Activated CD8-positive, alpha-beta memory T cell treated with anti-CD3 and anti-CD28 coated beads, Interleukin-2, amount 50 U/mL, for 4 hours (primary cell): ENCODE data around the gene DOCK1.

Experiments
- DNase-seq: peaks from one replicate; pipeline ENCODE4 v3.0.0-alpha.2; 2020

DOCK1 gene

GRCh38 chr10:127331696-127332095 is 426.5 kb downstream of the DOCK1 start:
- no peak for DNase-seq

DNA sequence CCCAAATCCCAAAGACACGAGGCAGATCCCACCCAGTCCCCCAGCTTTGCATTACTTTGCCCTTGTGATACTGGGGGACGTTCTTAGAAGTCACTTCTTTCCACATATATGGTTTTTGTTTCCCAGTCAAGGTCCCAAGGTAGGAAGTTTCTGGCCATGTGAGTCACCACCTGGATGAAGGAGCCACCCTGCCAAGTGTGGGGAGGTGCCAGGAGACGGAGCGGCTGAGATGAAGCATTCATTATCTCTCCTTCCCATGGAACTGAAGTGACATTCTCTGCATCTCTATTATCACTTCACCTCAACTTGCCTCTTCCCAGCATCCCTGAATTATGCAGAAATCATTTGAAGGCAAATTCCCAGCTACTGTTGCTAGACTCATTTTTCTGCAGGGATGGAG is 427.4 kb downstream of the DOCK1 start:
- DNase-seq, result no peak

- no peak for DNase-seq
These were observed 432.6 kb downstream of the DOCK1 start for GRCh38 chr10:127337801-127338200.

DNA sequence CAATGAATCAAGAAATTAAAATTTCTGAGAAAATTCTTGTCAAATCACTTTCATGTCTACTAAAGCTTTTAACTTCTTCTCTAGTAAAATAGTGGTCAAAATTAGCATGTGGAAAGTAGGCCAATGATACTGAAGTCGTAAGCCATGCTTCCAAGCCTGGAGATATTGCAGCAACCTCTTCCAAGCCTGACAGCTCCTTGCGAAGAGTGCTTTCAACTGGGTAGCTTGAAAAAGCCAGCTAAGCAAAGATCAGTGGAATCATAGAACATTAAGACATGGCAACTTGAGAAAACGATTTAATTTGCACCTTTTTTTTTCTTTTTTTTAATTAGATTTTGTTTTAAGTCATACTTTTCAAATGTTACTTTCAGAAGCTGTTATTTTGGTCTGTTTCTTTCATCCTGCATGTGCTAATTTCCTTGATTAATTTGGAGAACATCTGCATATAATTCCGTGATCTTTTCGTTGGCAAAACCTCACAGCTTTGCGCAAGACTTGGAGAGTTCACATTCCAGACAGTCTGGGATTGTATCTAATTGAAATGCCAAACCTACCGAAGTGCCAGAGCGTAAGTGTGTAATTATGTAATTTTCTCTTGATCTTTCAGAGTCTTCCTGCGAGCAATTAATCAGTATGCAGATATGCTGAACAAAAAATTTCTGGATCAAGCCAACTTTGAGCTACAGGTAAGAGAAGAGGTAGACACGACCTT is 433.3 kb downstream of the DOCK1 start:
- no peak for DNase-seq

DNA sequence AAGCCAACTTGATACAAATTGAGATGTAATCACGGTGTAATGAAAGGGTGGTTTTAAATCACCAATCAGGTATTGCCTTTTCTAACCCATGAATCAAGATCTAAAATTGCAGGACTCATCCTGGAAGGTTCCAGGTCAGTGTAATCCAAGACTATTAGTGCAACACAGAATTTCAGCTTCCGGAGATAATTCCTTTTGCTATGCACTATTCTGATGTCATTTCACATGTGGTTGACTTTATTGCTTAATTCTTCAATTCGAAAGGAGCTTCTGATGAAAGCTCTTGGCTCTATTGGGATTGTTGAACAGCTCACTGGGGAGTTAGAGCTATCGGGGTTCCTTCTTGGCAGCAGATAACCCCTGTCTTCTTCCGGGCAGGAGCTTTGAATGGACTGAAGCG is 438.6 kb downstream of the DOCK1 start:
- DNase-seq, result no peak

- no peak for DNase-seq
These were observed 439.1 kb downstream of the DOCK1 start for GRCh38 chr10:127344346-127344745.

DNA sequence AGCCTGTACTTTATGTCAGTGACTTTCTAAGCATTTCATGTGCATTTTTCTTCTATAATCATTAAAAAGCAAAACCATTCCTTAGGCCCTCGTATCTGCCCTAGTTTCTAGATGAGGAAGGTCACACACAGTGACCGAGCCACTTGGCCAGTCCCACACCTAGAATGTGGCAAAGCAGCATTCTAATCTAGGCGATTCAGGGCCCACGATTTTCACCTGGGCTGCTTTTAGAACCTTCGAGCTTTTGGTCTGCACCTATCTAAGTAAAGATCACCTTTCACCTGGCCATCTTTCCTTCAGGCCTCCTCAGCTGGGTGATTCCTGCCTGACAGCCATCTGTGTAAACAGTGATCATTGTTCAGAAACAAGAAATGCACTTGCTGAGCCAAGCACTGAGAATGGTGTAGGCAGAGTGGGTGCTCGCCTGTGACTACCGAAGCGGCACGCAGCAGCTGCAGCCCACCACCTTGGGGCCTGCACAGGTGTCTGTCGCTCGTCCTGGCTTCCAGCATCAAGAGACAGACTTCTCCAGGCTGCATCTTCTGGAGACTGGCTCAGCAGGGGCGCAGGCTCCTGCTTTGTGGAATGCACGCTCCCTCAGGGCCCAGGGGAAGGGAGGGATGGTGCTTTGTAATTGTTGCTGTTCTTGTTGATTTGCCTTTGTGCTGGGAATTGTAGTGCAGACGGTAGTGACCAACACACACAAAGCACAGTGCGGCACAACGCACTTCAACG is 440.2 kb downstream of the DOCK1 start:
- no peak for DNase-seq

DNA sequence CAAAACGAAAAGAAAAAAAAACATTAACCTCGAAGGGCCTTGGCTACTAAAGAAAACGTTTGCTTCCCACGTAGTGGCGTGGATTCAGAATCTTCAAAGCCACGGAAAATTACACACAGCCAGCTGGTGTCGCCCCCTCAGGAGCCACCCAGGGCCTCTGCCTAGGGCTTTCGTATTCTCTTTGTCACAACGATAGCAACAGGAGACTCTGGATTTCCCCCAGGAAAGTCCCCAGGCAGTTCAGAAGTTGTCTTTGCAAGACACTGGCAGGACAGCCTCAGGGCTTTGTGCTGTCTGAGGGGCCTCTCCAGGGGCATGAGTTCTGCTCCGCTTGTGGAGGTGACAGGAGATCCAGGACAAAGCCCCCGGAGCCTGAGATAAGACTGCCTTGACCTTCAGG is 441.4 kb downstream of the DOCK1 start:
- no peak for DNase-seq

- no peak for DNase-seq
These were observed 442.2 kb downstream of the DOCK1 start for GRCh38 chr10:127347202-127347959.

- no peak for DNase-seq
These were observed 444.5 kb downstream of the DOCK1 start for GRCh38 chr10:127349737-127350136.

- no peak for DNase-seq
These were observed 446.3 kb downstream of the DOCK1 start for GRCh38 chr10:127351542-127351941.

- no peak for DNase-seq
These were observed 448.3 kb downstream of the DOCK1 start for GRCh38 chr10:127353544-127353943.

DNA sequence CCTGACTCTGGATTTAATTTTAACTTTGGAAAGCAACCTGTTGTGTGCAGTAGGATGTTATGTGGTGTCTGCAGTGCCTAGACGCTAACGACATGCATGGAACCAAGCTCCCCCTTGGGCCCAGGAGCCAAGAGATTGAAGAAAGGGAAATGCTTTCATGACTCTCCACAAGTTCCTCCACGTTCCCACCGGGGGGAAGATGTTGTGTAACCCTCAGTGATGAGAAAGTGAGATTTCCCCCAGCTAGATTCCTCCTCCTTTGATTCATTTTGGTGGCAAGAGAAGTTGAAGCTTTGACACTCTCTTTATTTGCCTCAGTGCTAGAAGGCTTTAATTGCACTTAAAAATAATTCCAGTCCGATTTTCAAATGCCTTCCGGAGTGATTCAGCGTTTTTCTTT is 449.0 kb downstream of the DOCK1 start:
- no peak for DNase-seq

DNA sequence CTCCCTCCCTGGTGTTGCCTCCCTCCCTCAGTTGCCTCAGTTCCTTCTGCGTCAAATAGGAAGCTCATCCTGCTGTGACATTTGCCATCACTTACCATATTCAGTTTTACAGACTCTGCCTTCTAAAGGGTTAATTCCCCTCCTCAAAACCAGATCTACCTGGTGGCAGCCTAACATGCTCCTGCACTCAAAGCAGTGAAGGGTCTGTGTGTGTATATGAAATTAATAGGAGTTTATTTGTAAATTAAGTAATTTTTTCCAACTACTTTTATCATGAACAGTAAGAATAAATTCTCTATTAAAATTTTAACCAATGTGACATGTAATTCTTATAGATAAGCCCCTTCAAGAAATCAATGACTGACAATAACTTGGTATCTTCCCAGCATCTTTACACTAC is 449.8 kb downstream of the DOCK1 start:
- no peak for DNase-seq

DNA sequence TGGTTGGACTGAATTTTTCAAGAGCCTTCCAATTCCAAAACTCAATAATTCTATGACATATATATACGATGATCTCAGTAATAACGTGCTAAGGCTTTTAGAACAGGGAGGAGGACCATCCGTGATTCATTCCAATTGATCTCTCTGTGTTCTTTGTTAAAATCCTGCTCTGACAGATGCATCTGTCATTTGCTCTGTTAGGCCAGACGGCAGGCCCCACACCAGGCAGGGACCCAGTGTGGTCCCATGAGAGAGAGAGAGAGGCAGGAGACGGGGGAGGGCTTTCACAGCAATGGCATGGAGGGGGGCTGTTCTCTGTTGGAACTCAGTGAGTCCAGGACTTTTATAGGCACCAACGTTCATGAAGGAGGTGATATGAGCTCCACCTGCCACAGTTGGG is 451.1 kb downstream of the DOCK1 start:
- DNase-seq, result no peak

- no peak for DNase-seq
These were observed 452.0 kb downstream of the DOCK1 start for GRCh38 chr10:127357265-127357664.

DNA sequence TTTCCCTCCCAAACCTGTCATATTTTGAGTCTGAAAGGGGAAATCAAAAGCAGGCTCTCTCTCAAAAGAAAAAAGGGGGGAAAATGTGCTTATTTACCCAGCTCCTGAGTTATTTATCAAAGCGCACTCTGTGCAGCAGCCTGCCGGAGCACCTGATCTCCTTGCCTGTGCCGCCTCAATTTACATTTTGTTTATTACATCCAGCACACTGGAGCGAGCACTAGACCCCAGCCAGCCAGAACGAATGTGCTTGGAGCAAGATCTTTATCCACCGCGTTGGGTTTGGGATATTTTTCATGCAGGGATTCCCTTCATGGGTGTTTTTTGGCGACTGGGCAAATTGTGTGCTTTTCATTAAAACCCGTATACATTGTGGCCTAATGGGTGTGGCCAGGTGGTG is 453.1 kb downstream of the DOCK1 start:
- DNase-seq, result no peak

DNA sequence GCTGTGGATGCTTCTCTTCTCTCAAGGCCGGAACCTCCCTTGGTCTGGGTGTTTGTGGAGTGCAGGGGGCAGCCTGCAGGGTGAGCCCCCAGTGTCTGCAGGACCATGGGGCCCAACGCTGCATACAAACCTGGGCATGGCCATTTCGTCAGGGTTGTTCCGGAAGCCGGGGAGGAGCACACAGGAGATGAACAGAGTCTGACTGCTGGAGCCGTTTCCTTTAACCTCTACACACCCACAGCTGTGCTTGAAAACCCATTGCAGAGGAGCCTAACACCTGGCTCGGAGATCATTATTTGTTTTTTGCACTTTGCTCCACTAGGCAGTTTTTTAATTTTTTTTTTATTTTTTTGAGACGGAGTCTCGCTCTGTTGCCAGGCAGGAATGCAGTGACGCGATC is 458.8 kb downstream of the DOCK1 start:
- DNase-seq, result no peak

GRCh38 chr10:127368101-127368500 is 462.9 kb downstream of the DOCK1 start:
- no peak for DNase-seq

DNA sequence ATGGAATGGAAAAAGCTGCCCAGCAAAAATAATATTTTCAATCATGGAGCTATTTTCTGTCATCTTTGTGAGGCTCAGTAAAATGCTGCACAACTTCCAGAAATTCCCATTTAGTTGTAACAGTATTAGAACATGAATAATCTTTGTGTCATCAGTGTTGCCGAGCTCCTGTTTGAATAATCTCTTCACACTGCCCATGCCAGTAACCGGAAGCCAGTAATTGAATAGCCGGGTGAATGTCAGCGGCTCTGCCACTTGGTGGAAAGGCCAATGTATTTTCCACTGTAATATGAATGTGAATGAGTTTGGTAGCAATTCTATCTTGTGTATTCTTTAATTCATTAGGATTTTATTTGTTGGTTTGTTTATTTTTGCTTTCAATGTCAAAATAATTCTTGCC is 463.7 kb downstream of the DOCK1 start:
- DNase-seq, result no peak

- no peak for DNase-seq
These were observed 465.4 kb downstream of the DOCK1 start for GRCh38 chr10:127370601-127371000.

DNA sequence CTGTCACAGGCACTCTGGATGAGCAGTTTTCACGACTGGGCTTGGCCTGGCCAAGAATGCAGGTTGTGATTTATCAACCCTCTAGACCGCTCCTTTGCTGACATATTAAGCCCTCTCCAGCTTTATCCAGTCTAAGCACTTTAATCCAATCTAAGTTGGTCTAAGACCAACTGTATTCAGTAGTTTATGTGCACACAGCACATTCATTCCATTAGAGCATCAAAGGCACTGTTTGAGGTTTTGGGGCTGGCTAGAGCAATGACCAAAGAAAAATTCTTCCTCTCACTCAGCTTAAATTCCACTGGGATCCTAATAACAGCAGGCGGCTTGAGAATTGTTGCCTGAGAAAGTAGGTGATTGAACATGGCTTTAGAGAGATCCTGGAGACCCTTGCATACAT is 467.1 kb downstream of the DOCK1 start:
- no peak for DNase-seq

GRCh38 chr10:127374074-127374680 is 468.9 kb downstream of the DOCK1 start:
- DNase-seq, result no peak

DNA sequence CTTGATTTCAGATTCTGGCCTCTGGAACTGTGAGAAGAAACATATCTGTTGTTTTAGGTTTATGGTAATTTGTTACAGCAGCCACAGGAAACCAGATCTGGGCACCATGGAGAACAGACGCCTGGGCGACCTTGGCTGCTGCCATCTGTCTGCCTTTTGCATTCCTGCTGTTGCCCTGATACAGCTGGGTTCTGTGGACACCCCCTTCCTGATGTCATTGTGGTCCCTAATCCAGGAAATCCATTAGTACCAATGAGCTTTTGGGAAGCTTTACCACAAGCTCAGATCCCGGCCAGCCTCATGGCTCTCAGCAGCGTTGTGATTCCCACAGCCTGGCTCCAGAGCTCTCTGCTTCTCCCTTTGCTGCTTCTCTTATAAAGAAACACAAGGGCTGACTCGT is 469.7 kb downstream of the DOCK1 start:
- DNase-seq, result no peak
